Measurements from ENCODE around the gene CGNL1.

Gene CGNL1

DNA sequence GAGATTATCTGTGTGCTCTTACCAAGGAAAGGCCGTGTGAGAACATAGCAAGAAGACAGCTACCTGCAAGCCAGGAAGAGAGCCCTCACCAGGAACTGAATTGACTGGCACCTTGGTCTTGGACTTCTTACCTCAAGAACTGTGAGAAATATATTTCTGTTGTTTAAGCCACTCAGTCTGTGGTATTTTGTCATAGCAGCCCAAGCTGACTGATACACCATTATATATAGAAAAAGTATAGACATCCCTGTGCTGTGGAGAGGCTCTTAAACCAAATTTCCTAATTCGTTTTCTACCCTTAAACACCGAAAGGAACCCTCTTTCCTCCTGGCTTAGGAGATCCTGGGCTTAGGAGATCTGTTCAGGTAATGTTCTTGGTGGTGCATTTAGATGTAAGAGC, 44.8 kb downstream of the CGNL1 start:
- DNase-seq (ENCODE audit: low spot score) = no peak
- TF ChIP-seq CTCF (IDR thresholded peaks at IDR 0.05; ENCODE audit: extremely low read depth, missing control alignments) = no peak

DNA sequence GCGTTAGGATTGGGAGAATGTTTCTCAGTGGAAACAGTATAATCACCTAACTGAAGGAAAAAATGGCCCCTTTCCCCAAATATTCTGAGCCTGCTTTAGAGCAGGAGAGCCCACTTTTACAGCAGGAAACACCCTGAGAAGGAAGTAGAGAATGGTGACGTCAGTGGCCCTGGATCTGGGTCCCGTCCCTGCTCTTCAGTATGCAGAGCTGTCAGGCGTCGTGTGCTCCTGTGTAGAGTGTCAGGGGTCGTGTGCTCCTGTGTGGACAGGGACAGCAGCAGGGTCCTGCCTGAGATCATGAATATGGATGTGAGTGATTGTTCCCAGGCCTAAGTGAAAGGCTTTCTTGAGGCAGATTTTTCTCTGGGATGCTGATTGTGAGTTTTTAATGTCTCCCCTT, 45.2 kb downstream of the CGNL1 start:
- no peak for TF ChIP-seq CTCF (IDR thresholded peaks at IDR 0.05; ENCODE audit: extremely low read depth, missing control alignments)
- DNase-seq (ENCODE audit: low spot score) = no peak

DNA sequence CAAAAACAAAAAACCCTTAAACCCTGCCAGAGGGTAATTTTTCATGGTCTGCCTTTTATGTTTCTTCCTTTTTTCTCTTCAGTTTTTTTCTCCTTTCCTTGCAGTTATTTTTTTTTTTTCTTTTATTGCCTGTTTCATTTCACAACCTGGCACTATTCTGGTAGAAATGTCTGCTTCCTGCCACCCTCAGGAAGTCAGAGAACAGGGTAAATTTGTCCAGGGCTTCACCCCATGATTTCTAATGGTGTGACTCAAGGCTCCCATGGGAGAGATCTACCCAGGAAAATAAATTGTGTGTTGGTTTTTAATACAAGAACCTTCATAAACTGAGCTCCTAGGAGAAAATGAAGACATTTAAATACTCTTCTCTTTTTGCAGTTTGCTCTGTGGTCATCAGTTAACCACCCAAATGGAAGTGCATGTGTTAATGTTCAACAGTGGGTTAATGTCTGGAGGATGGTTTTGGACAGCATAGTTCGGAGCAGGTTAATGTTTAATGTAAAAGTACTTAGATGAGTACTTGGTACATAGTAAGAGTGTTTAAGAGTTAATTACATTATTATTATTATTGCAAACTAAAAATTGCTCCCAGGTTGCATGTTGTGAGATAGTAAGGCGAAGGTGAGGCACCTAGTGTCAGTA, 45.9 kb downstream of the CGNL1 start:
- TF ChIP-seq CTCF (IDR thresholded peaks at IDR 0.05; ENCODE audit: extremely low read depth, missing control alignments) = no peak
- no peak for DNase-seq (ENCODE audit: low spot score)

DNA sequence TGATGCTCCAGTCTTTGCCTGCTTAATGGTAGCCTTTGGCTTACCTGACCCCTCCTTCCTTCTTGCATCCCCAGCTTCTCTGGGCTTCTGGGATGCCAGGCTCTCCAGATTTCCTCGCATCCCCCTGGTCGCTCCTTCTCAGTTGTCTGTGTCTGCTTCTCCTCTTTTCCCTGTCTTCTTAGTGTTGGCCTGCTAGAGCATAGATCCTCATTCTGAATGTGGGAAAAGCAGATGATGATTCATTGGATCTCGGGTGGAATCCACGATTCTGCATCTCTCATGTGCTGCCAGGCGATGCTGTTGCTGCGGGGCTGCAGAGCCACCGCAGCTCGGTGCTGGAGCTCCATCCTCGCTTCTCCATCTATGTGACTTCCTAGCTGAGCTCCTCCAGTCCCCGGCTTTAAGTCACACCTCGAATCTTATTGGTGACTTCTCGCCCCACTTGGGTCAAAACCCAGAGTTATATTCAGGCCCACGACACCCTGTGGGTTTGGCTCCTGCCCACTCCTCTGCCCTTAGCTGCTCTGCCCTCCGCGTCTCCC, 47.4 kb downstream of the CGNL1 start:
- DNase-seq (ENCODE audit: low spot score) = no peak
- TF ChIP-seq CTCF (IDR thresholded peaks at IDR 0.05; ENCODE audit: extremely low read depth, missing control alignments) = no peak

- no peak for TF ChIP-seq CTCF (IDR thresholded peaks at IDR 0.05; ENCODE audit: extremely low read depth, missing control alignments)
- no peak for DNase-seq (ENCODE audit: low spot score)
These were observed 48.5 kb downstream of the CGNL1 start for GRCh38 chr15:57424628-57425405.

GRCh38 chr15:57425842-57426241, 49.5 kb downstream of the CGNL1 start:
- TF ChIP-seq CTCF (IDR thresholded peaks at IDR 0.05; ENCODE audit: extremely low read depth, missing control alignments) = no peak
- DNase-seq (ENCODE audit: low spot score) = no peak

GRCh38 chr15:57427367-57427821, 51.1 kb downstream of the CGNL1 start:
- DNase-seq (ENCODE audit: low spot score) = no peak
- TF ChIP-seq CTCF (IDR thresholded peaks at IDR 0.05; ENCODE audit: extremely low read depth, missing control alignments) = no peak
